K562 (cell line): ENCODE results near the gene MOB3C. TPM values are rescaled to one million over a fixed set of nuclear protein-coding genes. Genes with fewer than 3 reads are reported as not detected.

ENCODE experiments used
- ATAC-seq: fragments of 200-7000 bp; cut with Tn5 transposase; 3 replicates; pipeline ENCODE4 v1.9.1; 2020; ENCODE audit warnings: moderate library complexity
- BruUV-seq: library from RNA; stranded (reverse); fragments of 400-500 nt; replicated peaks from 2 replicates; lab custom pipeline; 2021; lab: Mats Ljungman, UMichigan
- CTCF ChIA-PET: fragments of 300-600 bp; formaldehyde crosslinking; extraction: SDS; loops from one replicate; lab custom pipeline; 2021; ENCODE audit warnings: low intra/inter-chr PET ratio; lab: Yijun Ruan, JAX
- POLR2A ChIA-PET: fragments of 300-600, 350-650 bp; sonication (Branson Sonifier 250); formaldehyde crosslinking; extraction: SDS; loops from one replicate; lab custom pipeline; 2021; ENCODE audit warnings: antibody characterized with exemption, inconsistent platforms; lab: Yijun Ruan, JAX
- DNase-seq, 4 experiments: peaks; one replicate each; pipeline versions ENCODE4 v3.0.0 to v3.0.0-alpha.2; 2011 to 2018; ENCODE audit warnings: low spot score in 3 of 4, mixed read lengths in 3 of 4; ENCODE audit errors: extremely low read depth in 1 of 4
- FAIRE-seq: peaks from 2 replicates; lab custom pipeline; 2011; peaks lifted over from hg19 to GRCh38; lab: Jason Lieb, UNC
- H2AFZ ChIP-seq: 2 replicates; pipeline ENCODE4 v1.6.0; 2011; ENCODE audit warnings: low read depth, low read length, control low read depth, inconsistent platforms
- H3K27ac ChIP-seq: fragments of 200-600 bp; 3 replicates; pipeline ENCODE4 v1.8.0; 2011; ENCODE audit warnings: low read depth, mild to moderate bottlenecking, control low read depth, inconsistent platforms, low read length, moderate library complexity, mixed read lengths; ENCODE audit errors: extremely low read depth
- H3K27me3 ChIP-seq, 2 experiments: fragments of 300-600 bp in 1 of 2; 2 replicates in 1 of 2; 3 replicates in 1 of 2; pipeline versions ENCODE4 v1.6.0 to v1.8.0; 2011; ENCODE audit warnings: inconsistent platforms in 2 of 2, low read length in 2 of 2, mild to moderate bottlenecking in 1 of 2, mixed read lengths in 1 of 2, moderate library complexity in 1 of 2; ENCODE audit not compliant: control insufficient read depth in 2 of 2, insufficient read depth in 2 of 2
- H3K36me3 ChIP-seq: fragments of 300-600 bp; 3 replicates; pipeline ENCODE4 v1.8.0; 2011; ENCODE audit warnings: mild to moderate bottlenecking, low read length, inconsistent platforms; ENCODE audit not compliant: control insufficient read depth, insufficient read depth
- H3K4me1 ChIP-seq, 2 experiments: fragments of 200-600 bp in 1 of 2; replicated peaks in 1 of 2; 2 replicates in 1 of 2; 3 replicates in 1 of 2; pipeline versions ENCODE4 v1.5.1 to v1.8.0; 2011; ENCODE audit warnings: inconsistent platforms in 2 of 2, low read length in 2 of 2, mild to moderate bottlenecking in 1 of 2, mixed read lengths in 1 of 2, moderate library complexity in 1 of 2; ENCODE audit not compliant: control insufficient read depth in 2 of 2, insufficient read depth in 2 of 2
- H3K4me2 ChIP-seq: 2 replicates; pipeline ENCODE4 v1.6.1; 2011; ENCODE audit warnings: low read length, control low read depth, inconsistent platforms, mixed read lengths; ENCODE audit not compliant: insufficient read depth
- H3K4me3 ChIP-seq: fragments of 200-600 bp; sonication (generic), shearing (Covaris generic); 2 replicates; pipeline ENCODE4 v1.5.1; 2016; ENCODE audit warnings: control low read depth, inconsistent platforms
- H3K79me2 ChIP-seq: fragments of 200-600 bp; 3 replicates; pipeline ENCODE4 v1.8.0; 2011; ENCODE audit warnings: low read length, inconsistent platforms; ENCODE audit not compliant: control insufficient read depth, insufficient read depth
- H3K9ac ChIP-seq, 2 experiments: 2 replicates each; pipeline versions ENCODE4 v1.6.0 to v1.6.1; 2011; ENCODE audit warnings: low read depth in 2 of 2, low read length in 2 of 2, control low read depth in 1 of 2, inconsistent platforms in 1 of 2, mild to moderate bottlenecking in 1 of 2, mixed read lengths in 1 of 2; ENCODE audit not compliant: insufficient read depth in 1 of 2
- H3K9me1 ChIP-seq: one replicate; pipeline ENCODE4 v1.6.0; 2011; ENCODE audit warnings: inconsistent platforms, mild to moderate bottlenecking, low read length, moderate library complexity; ENCODE audit not compliant: control insufficient read depth, insufficient read depth
- H3K9me3 ChIP-seq: replicated peaks from 2 replicates; pipeline ENCODE4 v1.5.1; 2011; ENCODE audit warnings: low read depth, low read length, inconsistent platforms; ENCODE audit not compliant: control insufficient read depth, insufficient read depth
- H4K20me1 ChIP-seq: replicated peaks from 2 replicates; pipeline ENCODE4 v1.6.1; 2011; ENCODE audit warnings: low read length, inconsistent platforms, mixed read lengths; ENCODE audit not compliant: control insufficient read depth, insufficient read depth
- ARID1B ChIP-seq: fragments of 450-650 bp; IDR thresholded peaks from 2 replicates; pipeline ENCODE4 v1.6.1; 2016; ENCODE audit warnings: antibody characterized with exemption, mild to moderate bottlenecking, inconsistent platforms
- CBFA2T2 ChIP-seq: fragments of 450-650 bp; conservative IDR thresholded peaks from 2 replicates; pipeline ENCODE4 v1.6.1; 2017; ENCODE audit warnings: mild to moderate bottlenecking
- CREM ChIP-seq: IDR thresholded peaks from 2 replicates; pipeline ENCODE4 v1.6.1; 2014; ENCODE audit warnings: antibody characterized with exemption, low read depth
- CUX1 ChIP-seq: fragments of 200-800 bp; sonication (Bioruptor generic); IDR thresholded peaks from 2 replicates; pipeline ENCODE4 v1.6.1; 2016; ENCODE audit warnings: missing genetic modification characterization, missing compliant biosample characterization
- LCOR ChIP-seq: sonication (generic); formaldehyde crosslinking; IDR thresholded peaks from 2 replicates; pipeline ENCODE4 v1.8.0; 2022; ENCODE audit warnings: mild to moderate bottlenecking, missing genetic modification reagents
- MEF2A ChIP-seq: IDR thresholded peaks from 2 replicates; pipeline ENCODE4 v1.6.1; 2011; ENCODE audit warnings: low read depth, mild to moderate bottlenecking, low read length, moderate library complexity; ENCODE audit not compliant: control insufficient read depth
- MYBL2 ChIP-seq, 2 experiments: fragments of 450-650 bp in 1 of 2; sonication (generic) in 1 of 2; formaldehyde crosslinking in 1 of 2; IDR thresholded peaks; 2 replicates each; pipeline versions ENCODE4 v1.6.1 to v1.8.1; 2017 to 2022; ENCODE audit warnings: borderline replicate concordance in 1 of 2, inconsistent platforms in 1 of 2, low read depth in 1 of 2, mild to moderate bottlenecking in 1 of 2, missing genetic modification reagents in 1 of 2, moderate library complexity in 1 of 2
- MYNN ChIP-seq, 2 experiments: sonication (generic); formaldehyde crosslinking in 1 of 2; IDR thresholded peaks; 2 replicates each; pipeline versions ENCODE4 v1.5.0 to v1.6.1; 2016 to 2020; ENCODE audit warnings: antibody characterized with exemption in 1 of 2, missing genetic modification reagents in 1 of 2
- ZBTB5 ChIP-seq: fragments of 450-650 bp; IDR thresholded peaks from 2 replicates; pipeline ENCODE4 v1.6.1; 2017; ENCODE audit warnings: antibody characterized with exemption
- ZHX1 ChIP-seq: fragments of 150-350 bp; conservative IDR thresholded peaks from 2 replicates; pipeline ENCODE4 v1.6.1; 2014; ENCODE audit warnings: low read length
- WGBS: fragments of 100-300 bp; shearing (Covaris generic); methylation state at CpG from one replicate; pipeline ENCODE4 v1.1.6; 2016; ENCODE audit warnings: low coverage, mixed read lengths; ENCODE audit not compliant: insufficient coverage; ENCODE audit errors: missing lambda C conversion rate; 5-methylcytosine and 5-hydroxymethylcytosine counted together
- in situ Hi-C: fragments of 300-500 bp; cut with MboI; formaldehyde crosslinking; loops from 4 replicates; pipeline ENCODE4 v1.15.0; 2018; ENCODE audit warnings: inconsistent platforms, mixed read lengths
- intact Hi-C: fragments of 100-400 bp; cut with micrococcal nuclease; formaldehyde crosslinking; loops from 2 replicates; pipeline ENCODE4 v1.14.2; 2022
- polyA plus RNA-seq, 8 experiments: library from polyadenylated mRNA; depleted of rRNA in 4 of 8; stranded (reverse) in 5 of 8; unstranded in 3 of 8; fragments of >200 nt; fragmentation: Nextera tagmentation in 2 of 8; fragmentation: Illumina TruSeq in 1 of 8; extraction: Ambion mirVana in 2 of 8; extraction: Trizol in 1 of 8; gene quantifications; 2 replicates each; pipeline versions ENCODE4 v1.2.1 to v1.2.3, GENCODE V29; 2011 to 2014; ENCODE audit warnings: inconsistent platforms in 1 of 8, missing spikeins in 1 of 8
- total RNA-seq, 7 experiments: library from RNA; depleted of rRNA in 6 of 7; stranded (reverse); fragments of >200 nt in 6 of 7; fragmentation: Illumina TruSeq in 2 of 7; extraction: Trizol in 2 of 7; gene quantifications; 2 replicates each; pipeline versions ENCODE4 v1.2.1 to v1.2.3, GENCODE V29; 2011 to 2021; ENCODE audit warnings: low replicate concordance in 1 of 7

Gene MOB3C
- total and polyA plus RNA-seq, 9 of the 15 experiments (the other 6 are each of a cell fraction or from before 2014, with no cell fraction given) = 1.0 to 7.5 (median 3.7) TPM

DNA sequence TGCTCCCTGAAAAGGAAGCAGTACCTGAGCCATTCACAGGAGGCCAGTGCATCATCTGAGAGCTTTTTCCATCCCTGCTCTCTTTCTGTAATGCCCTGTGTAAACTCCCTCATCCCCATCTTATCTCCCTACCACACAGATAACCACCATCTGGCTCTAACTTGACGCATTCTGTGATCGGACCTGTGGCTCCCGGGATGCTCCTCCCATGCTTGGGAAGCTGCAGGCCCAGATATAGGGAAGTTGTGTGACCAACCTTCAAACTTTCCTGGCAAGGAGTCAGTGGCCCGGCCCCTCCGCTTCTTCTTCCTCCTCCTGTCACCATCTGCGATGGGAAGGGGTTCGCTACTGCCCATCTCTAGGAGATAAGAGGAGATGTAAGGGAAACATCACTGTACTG, 33.6 kb downstream of the MOB3C start:
- no TSS peak for BruUV-seq
- no peak overlapping the region for H3K4me3 ChIP-seq
- intact Hi-C loops = no loop called here
- ATAC-seq (peak; percentile 20; the same call in 2 of the 3 replicates), FAIRE-seq (no peak), DNase-seq (peak in 1 of 4 experiments; percentile 53)
- 0 out of 2 replicates have a peak, but pooled peaks cover 4% of the 10 kb centered on the region for H4K20me1 ChIP-seq
- 14% methylated on average over 7 of the region's 7 CpGs for WGBS
- H3K4me1 ChIP-seq = peaks cover 10 to 38% of the 10 kb centered on the region in 2 experiments; a peak in 4 of 5 replicates
- H3K27ac ChIP-seq = no peak overlapping the region
- no peak overlapping the region for H2AFZ ChIP-seq
- H3K27me3 ChIP-seq = no peaks in the 10 kb centered on the region
- H3K9ac ChIP-seq = peak overlapping the region in 1 of 2 experiments; percentile 26; a peak in 1 of 4 replicates
- H3K4me2 ChIP-seq = no peak overlapping the region
- ChIA-PET CTCF (no interaction called here), POLR2A (interaction anchor here (0.8 to 1.8 kb wide), 6 partner anchors 10 to 38 kb away, joined by 3 to 8 read pairs (median 6); partner anchors contain the start of gene MKNK1)
- peaks cover 73% of the 10 kb centered on the region for H3K36me3 ChIP-seq
- H3K9me3 ChIP-seq = no peaks in the 10 kb centered on the region
- no peaks in the 10 kb centered on the region for H3K79me2 ChIP-seq
- in situ Hi-C loops = no loop called here
- no peaks in the 10 kb centered on the region for H3K9me1 ChIP-seq
- peak; percentile 62 for TF ChIP-seq ARID1B
- no peak for TF ChIP-seq CUX1 (CRISPR knock-in tag)
- TF ChIP-seq MEF2A = no peak
- no peak for TF ChIP-seq ZBTB5
- TF ChIP-seq LCOR (CRISPR knock-in tag) = 0 out of 2 replicates have a peak, but pooled peaks have one; percentile 14
- 0 out of 2 replicates have a peak, but pooled peaks have one; percentile 33 for TF ChIP-seq MYNN (IDR thresholded peaks at IDR 0.05)
- no peak for TF ChIP-seq MYNN (CRISPR knock-in tag; IDR thresholded peaks at IDR 0.05)
- TF ChIP-seq CREM = peak; percentile 42; the same call in 1 of the 2 replicates
- TF ChIP-seq MYBL2 (IDR thresholded peaks at IDR 0.05; ENCODE audit: low read depth) = no peak
- TF ChIP-seq MYBL2 (CRISPR knock-in tag; IDR thresholded peaks at IDR 0.05; ENCODE audit: borderline replicate concordance) = no peak
- no peak; the same call in 1 of the 2 replicates for TF ChIP-seq CBFA2T2
- no peak for TF ChIP-seq ZHX1
